Activated T-helper 2 cell treated with anti-CD3 and anti-CD28 coated beads, Interferon-gamma antibody, Interleukin-2, Interleukin-4, amounts not matched to agents 10 μg/mL and 5 μg/mL and 100 μg/mL, durations not matched to agents 14 hours and 24 hours and 36 hours (primary cell): Measurements from ENCODE around the gene FBXW2. TPM values are rescaled to one million over a fixed set of nuclear protein-coding genes. Genes with fewer than 3 reads are reported as not detected.

ENCODE experiments used
- DNase-seq: peaks from one replicate; pipeline ENCODE4 v3.0.0; 2021; ENCODE audit warnings: low spot score
- H3K27ac Mint-ChIP-seq: one replicate; pipeline ENCODE4 v1.8.0; 2021; ENCODE audit warnings: mixed read lengths
- H3K27me3 Mint-ChIP-seq: one replicate; pipeline ENCODE4 v1.8.0; 2021; ENCODE audit warnings: low read depth, mixed read lengths
- H3K36me3 Mint-ChIP-seq: one replicate; pipeline ENCODE4 v1.8.0; 2021; ENCODE audit warnings: low read depth, mixed read lengths
- H3K4me1 Mint-ChIP-seq: one replicate; pipeline ENCODE4 v1.8.0; 2021; ENCODE audit warnings: low read depth, mixed read lengths
- H3K4me3 Mint-ChIP-seq: one replicate; pipeline ENCODE4 v1.8.0; 2021; ENCODE audit warnings: low read depth, mild to moderate bottlenecking, moderate library complexity, mixed read lengths
- H3K9me3 Mint-ChIP-seq: one replicate; pipeline ENCODE4 v1.8.0; 2021; ENCODE audit warnings: mixed read lengths
- intact Hi-C: fragments of 100-400 bp; cut with micrococcal nuclease; formaldehyde crosslinking; loops from one replicate; pipeline ENCODE4 v1.15.1; 2023
- total RNA-seq: library from RNA; stranded (reverse); gene quantifications from 2 replicates; pipeline ENCODE4 v1.2.3, GENCODE V29; 2022

Gene FBXW2
- total RNA-seq, 1 donor from 2014 or later, result 79.7 TPM

DNA sequence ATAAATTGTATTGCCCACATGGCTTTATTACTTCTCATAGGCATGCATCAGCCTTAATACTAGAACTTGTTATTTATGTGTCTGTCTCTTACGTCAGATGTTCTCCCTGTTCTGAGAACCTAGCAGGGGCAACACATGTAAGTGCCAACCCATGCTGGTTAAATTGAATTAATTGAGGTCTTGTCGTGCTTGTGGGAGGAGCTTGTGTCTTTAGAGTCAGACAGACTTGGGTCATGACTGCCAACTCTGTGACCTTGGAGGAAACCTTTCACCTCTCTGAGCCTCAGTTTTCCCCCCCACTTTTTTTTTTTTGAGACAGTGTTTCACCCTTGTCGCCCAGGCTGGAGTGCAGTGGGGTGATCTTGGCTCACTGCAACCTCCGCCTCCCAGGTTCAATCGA is 76.7 kb downstream of the FBXW2 start:
- H3K27me3 Mint-ChIP-seq, result no peaks in the 10 kb centered on the region
- H3K4me3 Mint-ChIP-seq, result peak overlapping the region; percentile 35
- no peak overlapping the region for H3K27ac Mint-ChIP-seq
- H3K4me1 Mint-ChIP-seq, result peaks cover 24% of the 10 kb centered on the region
- intact Hi-C loops, result loop anchor here (10.0 kb wide), 1 partner anchor 102 kb away; no protein-coding TSS in a partner anchor
- H3K36me3 Mint-ChIP-seq, result no peaks in the 10 kb centered on the region
- H3K9me3 Mint-ChIP-seq, result no peaks in the 10 kb centered on the region
- no peak for DNase-seq

- Mint-ChIP-seq H3K4me3 (peak overlapping the region; percentile 84), H3K27ac (no peak overlapping the region), H3K27me3 (no peaks in the 10 kb centered on the region), H3K36me3 (no peaks in the 10 kb centered on the region), H3K4me1 (peaks cover 34% of the 10 kb centered on the region), H3K9me3 (no peaks in the 10 kb centered on the region)
- intact Hi-C loops, result loop anchor here (10.0 kb wide), 1 partner anchor 101 kb away; no protein-coding TSS in a partner anchor
- no peak for DNase-seq
Observed at GRCh38 chr9:120715389-120715924, 77.8 kb downstream of the FBXW2 start.

GRCh38 chr9:120714846-120715388 is 78.3 kb downstream of the FBXW2 start:
- peak overlapping the region; percentile 60 for H3K27ac Mint-ChIP-seq
- peaks cover 35% of the 10 kb centered on the region for H3K4me1 Mint-ChIP-seq
- no peaks in the 10 kb centered on the region for H3K9me3 Mint-ChIP-seq
- H3K27me3 Mint-ChIP-seq, result no peaks in the 10 kb centered on the region
- peak overlapping the region; percentile 84 for H3K4me3 Mint-ChIP-seq
- H3K36me3 Mint-ChIP-seq, result no peaks in the 10 kb centered on the region
- intact Hi-C loops, result loop anchor here (1.0 to 10.0 kb wide), 2 partner anchors 100 to 406 kb away; no protein-coding TSS in a partner anchor
- DNase-seq, result no peak

DNA sequence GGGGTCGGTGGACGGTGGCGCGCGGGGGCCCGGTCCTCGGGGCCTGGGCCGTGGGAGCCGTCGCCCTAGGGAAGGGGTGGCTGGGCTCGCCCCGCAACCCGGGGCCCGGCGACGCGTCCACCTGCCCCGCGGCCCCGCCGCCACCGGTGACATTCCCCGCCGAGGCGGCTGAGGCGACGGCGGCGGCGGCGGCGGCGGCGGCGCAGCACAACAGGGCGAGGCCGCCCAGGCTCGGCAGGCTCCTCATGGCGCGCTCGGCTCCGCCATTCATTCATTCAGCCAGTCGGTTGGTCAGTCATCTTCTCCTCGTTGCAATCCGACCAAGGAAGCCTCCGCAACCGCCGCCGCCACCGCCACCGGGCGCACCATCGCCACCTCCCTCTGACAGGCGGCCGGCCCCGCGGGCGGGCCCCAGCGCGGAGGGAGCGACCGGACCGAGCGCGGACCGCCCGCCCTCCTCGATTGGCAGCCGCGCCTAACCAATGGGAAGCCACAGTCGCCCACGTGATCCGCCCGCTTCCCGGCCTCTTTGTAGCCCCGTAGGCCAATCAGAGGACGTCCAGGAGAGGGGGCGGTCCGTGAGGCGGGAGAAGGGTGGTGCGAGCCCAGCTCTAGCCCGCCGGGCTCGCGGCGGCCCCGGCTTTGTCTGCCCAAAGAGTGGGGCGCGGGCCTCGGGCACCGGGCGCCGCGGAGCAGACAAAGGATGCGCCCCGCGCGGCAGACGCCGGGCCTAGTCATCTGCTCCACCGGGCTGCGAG is 78.9 kb downstream of the FBXW2 start, which contains the start of gene MEGF9:
MEGF9 (minus strand) TSS at position 383 of the 758 bp plus-strand sequence; CDS start at position 271, 112 bp downstream.
- peak; percentile 96 for DNase-seq
- no peaks in the 10 kb centered on the region for H3K36me3 Mint-ChIP-seq
- intact Hi-C loops, result loop anchor here (1.0 to 10.0 kb wide), 2 partner anchors 99 to 407 kb away; no protein-coding TSS in a partner anchor
- H3K9me3 Mint-ChIP-seq, result no peaks in the 10 kb centered on the region
- H3K27me3 Mint-ChIP-seq, result no peaks in the 10 kb centered on the region
- H3K27ac Mint-ChIP-seq, result peak within 1 kb of the TSS; percentile 74
- H3K4me3 Mint-ChIP-seq, result peak within 1 kb of the TSS; percentile 87
- H3K4me1 Mint-ChIP-seq, result peaks cover 35% of the 10 kb centered on the region

GRCh38 chr9:120713257-120714087 is 79.7 kb downstream of the FBXW2 start:
- intact Hi-C loops, result loop anchor here (1.0 to 10.0 kb wide), 2 partner anchors 99 to 408 kb away; no protein-coding TSS in a partner anchor
- H3K36me3 Mint-ChIP-seq, result no peaks in the 10 kb centered on the region
- no peaks in the 10 kb centered on the region for H3K27me3 Mint-ChIP-seq
- H3K4me3 Mint-ChIP-seq, result peak overlapping the region; percentile 87
- no peaks in the 10 kb centered on the region for H3K9me3 Mint-ChIP-seq
- DNase-seq, result peak; percentile 17
- H3K4me1 Mint-ChIP-seq, result peaks cover 35% of the 10 kb centered on the region
- peak overlapping the region; percentile 38 for H3K27ac Mint-ChIP-seq

- Mint-ChIP-seq H3K9me3 (no peaks in the 10 kb centered on the region), H3K27me3 (no peaks in the 10 kb centered on the region), H3K27ac (peak overlapping the region; percentile 38), H3K4me3 (peak overlapping the region; percentile 87), H3K36me3 (no peaks in the 10 kb centered on the region), H3K4me1 (peaks cover 35% of the 10 kb centered on the region)
- DNase-seq, result no peak
- intact Hi-C loops, result loop anchor here (10.0 kb wide), 1 partner anchor 98 kb away; no protein-coding TSS in a partner anchor
Observed at GRCh38 chr9:120712539-120713031, 80.6 kb downstream of the FBXW2 start.

GRCh38 chr9:120711841-120712538 is 81.2 kb downstream of the FBXW2 start:
- DNase-seq, result no peak
- intact Hi-C loops, result loop anchor here (2.0 to 10.0 kb wide), 2 partner anchors 17 to 97 kb away; no protein-coding TSS in a partner anchor
- no peaks in the 10 kb centered on the region for H3K36me3 Mint-ChIP-seq
- peak overlapping the region; percentile 38 for H3K27ac Mint-ChIP-seq
- H3K27me3 Mint-ChIP-seq, result no peaks in the 10 kb centered on the region
- H3K4me3 Mint-ChIP-seq, result peak overlapping the region; percentile 87
- no peaks in the 10 kb centered on the region for H3K9me3 Mint-ChIP-seq
- H3K4me1 Mint-ChIP-seq, result peaks cover 35% of the 10 kb centered on the region

GRCh38 chr9:120711354-120711753 is 81.9 kb downstream of the FBXW2 start:
- no peaks in the 10 kb centered on the region for H3K36me3 Mint-ChIP-seq
- no peaks in the 10 kb centered on the region for H3K9me3 Mint-ChIP-seq
- no peak for DNase-seq
- peaks cover 35% of the 10 kb centered on the region for H3K4me1 Mint-ChIP-seq
- H3K27me3 Mint-ChIP-seq, result no peaks in the 10 kb centered on the region
- intact Hi-C loops, result loop anchor here (2.0 to 10.0 kb wide), 2 partner anchors 17 to 97 kb away; no protein-coding TSS in a partner anchor
- H3K27ac Mint-ChIP-seq, result peak overlapping the region; percentile 38
- no peak overlapping the region for H3K4me3 Mint-ChIP-seq

DNA sequence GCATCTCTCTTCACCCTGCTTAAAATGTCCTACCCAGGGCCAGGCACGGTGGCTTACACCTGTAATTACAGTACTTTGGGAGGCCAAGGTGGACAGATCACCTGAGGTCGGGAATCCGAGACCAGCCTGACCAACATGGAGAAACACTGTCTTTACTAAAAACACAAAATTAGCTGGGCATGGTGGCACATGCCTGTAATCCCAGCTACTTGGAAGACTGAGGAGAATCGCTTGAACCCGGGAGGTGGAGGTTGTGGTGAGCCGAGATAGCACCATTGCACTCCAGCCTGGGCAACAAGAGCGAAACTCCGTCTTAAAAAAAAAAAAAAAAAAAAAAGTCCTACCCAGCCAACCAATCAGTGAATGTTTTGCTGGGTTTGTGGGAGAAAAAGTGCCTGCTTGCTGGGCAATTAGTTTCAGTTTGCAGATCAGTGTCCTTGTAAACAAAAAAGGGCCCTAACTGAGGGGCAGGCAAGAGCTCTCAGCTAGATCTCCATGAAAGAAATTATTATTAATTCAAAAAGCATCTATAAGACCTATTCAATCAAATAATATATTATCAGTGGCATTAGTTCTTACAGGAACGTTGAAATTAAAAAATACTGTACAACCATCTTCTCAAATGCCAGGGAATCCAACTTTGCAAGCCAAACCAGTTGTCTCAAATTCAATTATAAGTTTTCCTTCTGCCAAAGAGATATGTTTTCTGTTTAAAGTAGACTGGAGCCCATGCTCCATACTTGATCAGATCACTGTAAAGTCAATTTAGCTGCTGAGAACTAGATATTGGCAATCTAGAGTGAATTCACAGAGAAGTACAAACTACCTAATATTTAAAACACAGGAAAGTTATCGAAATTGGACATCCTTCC is 82.9 kb downstream of the FBXW2 start:
- peaks cover 33% of the 10 kb centered on the region for H3K4me1 Mint-ChIP-seq
- intact Hi-C loops, result loop anchor here (2.0 to 10.0 kb wide), 2 partner anchors 16 to 96 kb away; no protein-coding TSS in a partner anchor

GRCh38 chr9:120708526-120709224 is 84.5 kb downstream of the FBXW2 start:
- H3K27me3 Mint-ChIP-seq, result no peaks in the 10 kb centered on the region
- peaks cover 3% of the 10 kb centered on the region for H3K36me3 Mint-ChIP-seq
- no peaks in the 10 kb centered on the region for H3K9me3 Mint-ChIP-seq
- DNase-seq, result no peak
- intact Hi-C loops, result no loop called here
- peak overlapping the region; percentile 9 for H3K4me3 Mint-ChIP-seq
- peaks cover 31% of the 10 kb centered on the region for H3K4me1 Mint-ChIP-seq
- H3K27ac Mint-ChIP-seq, result no peak overlapping the region

More for the DNA sequence above, 82.9 kb downstream of the FBXW2 start:
- no peaks in the 10 kb centered on the region for H3K36me3 Mint-ChIP-seq
- peak overlapping the region; percentile 62 for H3K4me3 Mint-ChIP-seq
- no peaks in the 10 kb centered on the region for H3K9me3 Mint-ChIP-seq
- H3K27ac Mint-ChIP-seq, result no peak overlapping the region
- no peaks in the 10 kb centered on the region for H3K27me3 Mint-ChIP-seq
- peak; percentile 24 for DNase-seq
